Amniotic stem cell (primary cell): ENCODE results near the gene SYT14.
"Not testable (repeated sequence)": the region's sequence is repeated elsewhere in the genome, so short reads cannot be mapped to it uniquely, and the experiment has no call there.

Experiments used
- DNase-seq: peaks from one replicate; lab custom pipeline; 2025; lab: John Stamatoyannopoulos, UW

Gene SYT14

DNA sequence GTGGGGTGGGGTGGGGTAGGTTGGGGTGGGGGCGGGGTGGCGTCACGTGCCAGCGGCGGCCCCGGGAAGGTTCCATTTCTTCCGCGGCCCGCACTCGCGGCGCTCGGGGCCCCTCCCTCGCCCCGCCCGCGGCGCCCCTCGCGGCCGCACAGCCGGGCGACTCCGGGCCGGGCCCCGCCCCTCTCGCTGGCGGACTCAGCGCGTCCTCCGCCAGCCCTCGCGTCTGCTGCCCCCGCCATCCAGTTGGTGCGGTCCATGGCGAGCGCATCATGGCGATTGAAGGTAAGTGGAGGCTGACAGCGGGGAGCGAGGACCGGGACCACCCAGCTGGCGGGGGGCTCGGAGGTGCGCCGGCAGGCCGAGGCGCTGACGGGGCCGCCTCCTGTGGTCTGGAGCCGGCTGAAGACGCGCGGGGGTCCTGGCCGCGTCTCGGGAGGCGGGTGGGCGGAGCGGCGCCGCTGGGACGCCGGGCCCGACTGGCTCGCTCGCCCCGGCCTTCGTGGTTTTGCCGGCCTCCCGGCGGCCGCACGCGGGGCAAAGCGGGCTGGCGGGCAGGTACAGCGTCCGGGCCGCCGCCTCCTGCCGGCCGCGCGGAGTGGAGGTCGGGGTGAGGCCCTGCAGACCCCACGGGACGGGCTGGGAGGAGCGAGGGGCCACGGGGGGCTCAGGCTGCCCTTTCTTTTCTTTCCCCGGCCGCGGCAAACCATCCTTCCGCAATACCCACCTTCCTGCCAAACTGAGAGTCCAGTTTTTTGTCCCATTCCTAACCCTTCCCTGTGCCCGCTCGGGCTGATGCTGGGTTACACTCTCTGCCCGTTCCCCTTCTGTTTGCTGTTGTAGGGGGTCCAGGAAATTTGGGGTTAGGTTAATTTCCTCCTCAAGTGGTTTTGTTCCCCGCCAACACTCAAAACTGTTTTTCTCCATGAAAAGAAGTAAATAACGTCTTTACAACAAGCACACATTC, at the start of gene SYT14:
SYT14 (plus strand) TSS at position 222 of the 964 bp plus-strand sequence; CDS start at position 270, 48 bp downstream.
- DNase-seq, result peak; percentile 65

DNA sequence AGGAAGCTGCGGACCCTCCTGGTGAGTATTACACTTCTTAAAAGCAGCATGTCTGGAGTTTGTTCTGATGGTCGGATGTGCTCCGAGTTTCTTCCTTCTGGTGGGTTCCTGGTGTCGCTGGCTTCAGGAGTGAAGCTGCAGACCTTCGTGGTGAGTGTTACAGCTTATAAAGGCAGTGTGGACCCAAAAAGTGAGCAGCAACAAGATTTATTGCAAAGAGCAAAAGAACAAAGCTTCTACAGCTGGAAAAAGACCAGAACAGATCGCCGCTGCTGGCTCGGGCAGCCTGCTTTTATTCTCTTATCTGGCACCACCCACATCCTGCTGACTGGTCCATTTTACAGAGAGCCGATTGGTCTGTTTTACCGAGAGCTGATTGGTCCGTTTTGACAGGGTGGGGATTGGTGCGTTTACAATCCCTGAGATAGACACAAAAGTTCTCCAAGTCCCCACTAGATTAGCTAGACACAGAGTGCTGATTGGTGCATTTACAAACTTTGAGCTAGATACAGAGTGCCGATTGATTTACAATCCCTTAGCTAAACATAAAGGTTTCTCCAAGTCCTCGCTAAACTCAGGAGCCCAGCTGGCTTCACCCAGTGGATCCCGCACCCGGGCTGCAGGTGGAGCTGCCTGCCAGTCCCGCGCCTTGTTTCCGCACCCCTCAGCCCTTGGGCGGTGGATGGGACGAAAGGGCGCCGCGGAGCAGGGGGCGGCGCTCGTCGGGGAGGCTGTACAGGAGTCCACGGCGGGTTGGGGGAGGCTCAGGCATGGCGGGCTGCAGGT, 49.5 kb upstream of the SYT14 start:
- DNase-seq, result not testable (repeated sequence)

DNA sequence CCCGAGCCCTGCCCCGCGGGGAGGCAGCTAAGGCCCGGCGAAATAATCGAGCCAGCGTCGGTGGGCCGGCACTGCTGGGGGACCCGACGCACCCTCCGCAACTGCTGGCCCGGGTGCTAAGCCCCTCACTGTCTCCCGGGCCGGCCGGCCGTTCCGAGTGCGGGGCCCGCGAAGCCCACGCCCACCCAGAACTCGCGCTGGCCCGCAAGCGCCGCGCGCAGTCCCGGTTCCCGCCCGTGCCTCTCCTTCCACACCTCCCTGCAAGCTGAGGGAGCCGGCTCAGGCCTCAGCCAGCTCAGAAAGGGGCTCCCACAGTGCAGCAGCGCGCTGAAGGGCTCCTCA, 49.0 kb upstream of the SYT14 start:
- DNase-seq, result no peak

DNA sequence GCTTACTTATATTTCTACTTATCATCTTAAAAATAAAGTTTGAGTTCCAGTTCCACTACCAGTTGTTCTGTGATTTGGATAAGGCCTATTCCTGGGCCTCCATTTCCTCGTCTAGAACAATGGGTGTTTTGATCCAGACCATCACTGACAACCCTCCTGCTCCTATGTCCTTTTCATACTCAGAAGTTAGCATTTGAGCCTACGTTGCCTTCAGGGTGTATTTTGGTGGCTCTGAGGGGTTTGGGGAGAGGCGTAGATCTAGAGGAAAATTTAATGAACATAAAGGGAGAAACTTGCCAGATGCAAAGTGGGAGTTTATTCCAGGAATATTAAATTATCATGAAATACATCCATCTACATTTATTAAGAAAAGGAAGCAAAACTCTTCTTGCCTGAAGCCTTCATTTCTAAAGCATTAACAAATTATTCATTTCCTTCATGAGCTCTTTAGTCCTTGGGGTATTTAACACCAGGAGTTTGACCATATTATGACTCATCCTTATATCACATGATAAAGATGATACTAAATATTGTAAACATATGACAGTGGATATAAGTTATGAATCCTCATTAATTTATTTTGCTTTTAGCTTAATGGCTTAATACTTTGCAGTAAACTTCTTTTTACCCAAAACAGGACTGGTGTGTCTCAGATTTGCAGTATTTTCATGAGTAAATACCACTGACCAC, 47.2 kb upstream of the SYT14 start:
- no peak for DNase-seq

DNA sequence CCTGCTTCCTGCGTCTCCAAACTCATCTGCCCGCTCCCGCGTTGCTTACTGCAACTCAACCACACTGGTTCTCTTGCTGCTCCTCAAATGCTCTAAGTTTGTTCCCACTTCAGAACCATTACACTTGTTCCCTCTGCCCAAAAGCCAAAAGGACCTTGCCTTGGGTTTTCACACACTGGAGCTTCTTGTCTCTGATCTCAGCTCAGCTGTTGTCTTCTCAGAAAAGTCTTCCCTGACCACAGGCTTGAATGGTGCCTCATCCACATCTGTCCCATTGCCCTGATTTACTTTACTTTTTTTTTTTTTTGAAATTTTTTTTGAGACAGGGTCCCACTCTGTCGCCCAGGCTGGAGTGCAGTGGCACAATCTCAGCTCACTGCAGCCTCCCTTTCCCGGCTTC, 44.3 kb upstream of the SYT14 start:
- no peak for DNase-seq

DNA sequence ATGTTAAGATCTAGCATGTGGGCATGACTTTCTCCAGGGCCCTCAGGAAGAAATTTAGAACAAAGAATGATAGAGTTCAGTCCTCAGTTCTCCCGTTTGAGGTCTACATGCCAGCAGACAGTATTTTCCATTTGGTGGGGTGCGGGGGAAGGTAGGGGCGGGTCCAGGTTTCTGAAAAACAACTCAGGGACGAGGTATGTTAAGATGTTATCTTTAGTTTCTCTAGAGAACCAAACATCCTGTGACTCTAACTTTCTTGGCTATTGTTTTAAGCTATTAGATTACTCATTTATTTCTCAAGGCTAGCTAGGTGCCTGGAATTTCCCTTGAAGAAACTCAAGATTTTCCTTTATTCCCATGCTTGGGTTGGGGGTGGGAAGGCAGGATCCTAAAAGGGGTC, 42.3 kb upstream of the SYT14 start:
- DNase-seq, result peak; percentile 14

DNA sequence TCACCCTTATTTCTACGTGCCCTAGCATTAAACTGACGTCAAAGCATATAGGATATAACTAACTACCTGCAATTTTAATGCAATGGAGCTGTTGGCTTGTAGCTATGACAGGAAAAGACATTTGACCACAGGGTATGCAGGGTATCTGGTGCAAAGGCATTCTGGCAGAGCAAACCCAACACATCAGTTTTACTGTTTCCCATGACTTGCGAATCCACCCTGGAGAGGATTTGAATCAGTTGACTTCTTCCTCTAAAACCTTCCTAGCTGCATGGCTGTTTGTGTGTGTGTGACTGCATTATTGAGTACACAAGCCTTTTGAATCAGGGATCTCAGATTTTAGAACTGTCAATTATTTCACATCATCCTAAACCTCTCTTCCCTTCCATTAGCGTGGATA, 41.7 kb upstream of the SYT14 start:
- DNase-seq, result no peak

GRCh38 chr1:209898271-209898670, 39.7 kb upstream of the SYT14 start:
- not testable (repeated sequence) for DNase-seq

GRCh38 chr1:209898851-209899250, 39.2 kb upstream of the SYT14 start:
- not testable (repeated sequence) for DNase-seq

DNA sequence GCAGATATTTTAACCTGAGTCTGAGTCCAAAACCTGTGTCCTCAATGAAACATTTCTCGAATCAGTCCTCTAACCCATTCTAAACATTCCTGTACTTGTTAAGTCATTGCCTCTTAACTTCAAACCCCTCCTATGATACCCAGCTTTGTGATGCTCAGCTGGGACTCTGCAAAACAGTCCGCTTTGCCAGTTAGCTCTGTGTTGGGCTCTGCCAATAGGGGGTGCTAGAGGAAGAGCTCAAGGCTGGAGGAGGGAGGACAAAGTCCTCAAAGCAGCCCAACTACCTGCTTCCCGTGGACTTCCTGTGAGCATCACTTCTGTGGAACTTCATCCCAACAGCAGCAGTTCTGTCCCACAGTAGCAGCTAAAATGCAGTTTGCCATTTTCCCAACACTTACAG, 38.1 kb upstream of the SYT14 start:
- DNase-seq, result no peak

GRCh38 chr1:209900734-209901133, 37.3 kb upstream of the SYT14 start:
- DNase-seq, result no peak

GRCh38 chr1:209901211-209901610, 36.8 kb upstream of the SYT14 start:
- no peak for DNase-seq

- not testable (repeated sequence) for DNase-seq
Measured at GRCh38 chr1:209904774-209905173, 33.2 kb upstream of the SYT14 start.

- no peak for DNase-seq
Measured at GRCh38 chr1:209911746-209912145, 26.3 kb upstream of the SYT14 start.

DNA sequence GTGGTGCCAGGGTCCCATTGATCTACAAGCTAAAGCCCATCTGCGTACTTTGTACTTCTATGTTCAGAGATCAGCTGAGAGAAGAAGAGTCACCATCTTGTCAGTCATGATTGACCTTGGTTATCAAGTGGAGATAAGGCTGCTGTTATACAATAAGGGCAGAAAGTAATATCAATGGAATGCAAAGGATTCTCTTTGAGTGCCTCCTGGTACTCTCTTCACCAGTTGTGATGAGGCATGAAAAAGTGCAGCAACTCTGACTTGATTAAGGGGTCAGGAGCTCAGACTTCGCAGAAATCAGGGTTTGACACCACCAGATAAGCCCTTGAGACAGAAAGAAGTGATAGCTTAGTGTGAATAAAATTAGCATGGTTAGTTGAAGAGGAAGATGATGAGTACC, 25.7 kb upstream of the SYT14 start:
- DNase-seq, result no peak

DNA sequence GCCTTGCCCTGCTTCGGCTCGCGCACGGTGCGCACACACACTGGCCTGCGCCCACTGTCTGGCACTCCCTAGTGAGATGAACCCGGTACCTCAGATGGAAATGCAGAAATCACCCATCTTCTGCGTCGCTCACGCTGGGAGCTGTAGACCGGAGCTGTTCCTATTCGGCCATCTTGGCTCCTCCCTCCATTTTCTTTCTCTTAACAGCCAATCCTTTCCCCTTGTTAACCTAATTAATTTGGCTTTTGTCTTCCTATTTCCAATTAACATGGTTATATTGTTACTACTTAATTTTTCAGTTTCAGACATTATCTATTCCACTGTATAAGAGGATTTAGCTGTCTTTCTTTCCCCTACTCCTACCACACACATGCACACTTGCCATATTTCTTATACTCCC, 18.4 kb upstream of the SYT14 start:
- not testable (repeated sequence) for DNase-seq

DNA sequence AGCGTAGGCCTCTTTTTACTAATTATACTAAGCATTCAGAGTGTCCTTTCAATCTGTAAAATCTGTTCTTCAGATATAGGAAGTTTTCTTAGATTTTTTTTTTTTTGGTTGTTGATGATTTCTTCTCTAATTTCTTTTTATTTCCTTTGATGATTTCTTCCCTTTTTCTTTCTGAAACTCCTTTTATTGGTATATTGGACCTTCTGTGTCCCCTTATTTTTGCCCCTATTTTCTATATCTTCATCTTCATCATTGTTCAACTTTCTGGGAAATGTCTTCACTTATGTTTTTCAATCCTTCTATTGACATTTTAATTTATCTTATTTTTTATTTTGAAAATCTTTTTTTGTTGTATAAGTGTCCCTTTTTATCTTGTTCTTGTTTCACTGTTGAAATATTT, 17.2 kb upstream of the SYT14 start:
- no peak for DNase-seq

DNA sequence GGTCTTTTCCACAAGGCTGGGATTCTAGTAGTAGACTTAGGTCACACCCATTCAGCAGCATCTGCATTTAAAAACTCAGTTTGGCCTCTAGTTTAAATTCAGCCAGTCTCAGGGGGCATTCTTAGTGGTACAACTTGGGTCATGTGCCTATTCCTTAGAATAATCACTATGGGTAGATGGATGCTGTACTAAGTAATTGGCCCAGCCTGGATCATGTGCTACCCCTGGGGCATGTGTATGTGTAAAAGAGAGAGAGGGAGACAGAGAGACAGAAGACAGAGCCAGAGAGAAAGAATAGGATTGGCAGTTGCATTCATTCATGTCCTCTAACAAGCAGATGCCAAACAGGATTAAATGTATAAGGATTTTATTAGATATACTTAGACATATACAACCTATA, 13.6 kb upstream of the SYT14 start:
- no peak for DNase-seq

GRCh38 chr1:209926045-209926444, 12.0 kb upstream of the SYT14 start:
- DNase-seq, result peak; percentile 58

DNA sequence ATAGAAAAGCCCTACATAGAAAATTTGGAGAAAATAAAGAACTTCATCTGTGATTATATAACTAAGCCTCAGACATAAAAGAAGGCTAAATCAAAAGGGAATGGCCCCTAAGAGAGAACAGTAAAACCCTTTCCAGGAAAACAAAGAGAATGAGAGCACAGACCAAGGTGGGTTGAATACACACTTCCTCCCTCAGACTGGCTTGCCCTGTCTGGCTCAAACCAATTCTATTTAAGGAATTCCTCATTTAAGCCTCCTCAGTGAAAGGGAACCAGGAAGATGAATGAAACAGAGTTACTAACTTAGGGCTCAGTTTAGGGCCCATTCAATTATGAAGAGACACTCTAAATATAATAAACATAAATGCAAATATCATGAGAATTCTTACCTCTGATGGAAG, 10.6 kb upstream of the SYT14 start:
- DNase-seq, result no peak

- no peak for DNase-seq
Measured at GRCh38 chr1:209929751-209930150, 8.3 kb upstream of the SYT14 start.

DNA sequence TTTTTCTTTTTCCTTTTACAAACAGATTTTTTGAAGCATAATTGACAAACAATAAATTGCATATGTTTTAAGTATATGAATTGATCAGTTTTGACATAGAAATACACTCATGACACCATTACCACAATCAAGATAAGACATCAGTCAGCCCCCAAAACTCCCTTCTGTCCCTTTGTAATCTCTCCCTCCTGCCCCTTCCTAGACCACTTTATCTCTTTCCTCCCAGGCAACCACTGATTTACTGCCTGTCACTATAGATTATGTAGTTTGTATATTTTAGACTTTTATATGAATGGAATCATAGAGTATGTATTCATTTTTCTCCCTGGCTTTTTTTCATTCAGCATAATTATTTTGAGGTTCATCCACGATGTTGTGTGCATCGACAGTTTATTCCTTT, 6.9 kb upstream of the SYT14 start:
- DNase-seq, result no peak

DNA sequence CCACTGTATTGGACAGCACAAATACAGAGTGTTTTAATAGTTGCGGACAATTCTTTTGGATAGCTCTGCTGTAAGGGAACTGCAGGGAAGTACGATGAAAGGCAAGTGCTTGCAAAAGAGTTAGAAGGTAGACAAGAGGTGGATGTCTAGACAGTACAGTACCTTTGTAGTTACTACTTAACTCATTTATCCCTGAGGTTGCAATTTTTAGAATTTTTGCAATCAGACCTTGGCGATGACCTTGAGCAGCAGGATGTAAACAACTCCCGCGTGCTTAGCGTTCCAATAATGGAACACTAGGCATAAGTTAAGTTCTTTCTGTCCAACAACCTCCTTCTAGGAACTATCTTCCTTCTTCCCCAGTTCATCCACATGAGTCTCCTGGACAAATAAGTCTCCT, 1.9 kb upstream of the SYT14 start:
- DNase-seq, result no peak
